Upper lobe of right lung (tissue), 1 donor: ENCODE results near the gene FHIT. TPM values are rescaled to one million over a fixed set of nuclear protein-coding genes. Genes with fewer than 3 reads are reported as not detected.

Source experiments
- ATAC-seq: fragments of 200-7000 bp; cut with Tn5 transposase; one replicate; pipeline ENCODE4 v1.9.1; 2020; ENCODE audit warnings: mild to moderate bottlenecking, moderate library complexity
- DNase-seq: peaks from one replicate; pipeline ENCODE4 v3.0.0-alpha.2; 2020
- H3K27ac ChIP-seq: fragments of 200-600 bp; one replicate; pipeline ENCODE4 v1.8.0; 2022
- H3K27me3 ChIP-seq: fragments of 200-600 bp; one replicate; pipeline ENCODE4 v1.8.0; 2022; ENCODE audit warnings: mild to moderate bottlenecking
- H3K36me3 ChIP-seq: fragments of 200-600 bp; one replicate; pipeline ENCODE4 v1.8.0; 2022
- H3K4me1 ChIP-seq: fragments of 200-600 bp; one replicate; pipeline ENCODE4 v1.8.0; 2022
- H3K4me3 ChIP-seq: fragments of 200-600 bp; one replicate; pipeline ENCODE4 v1.8.0; 2022; ENCODE audit warnings: mild to moderate bottlenecking
- H3K9me3 ChIP-seq: fragments of 200-600 bp; one replicate; pipeline ENCODE4 v1.8.0; 2022
- intact Hi-C: fragments of 100-400 bp; cut with DNase I; formaldehyde crosslinking; loops from one replicate; pipeline ENCODE4 v1.11.0; 2022
- total RNA-seq: library from RNA; stranded (reverse); fragmentation: NEBNext Ultra II Directional; extraction: Animal tissue kit (Norgen Biotek cat#: 25700); gene quantifications from one replicate; pipeline ENCODE4 v1.2.1, GENCODE V29; 2021
- TF ChIP-seq, protein P1 (sequence below): fragments of 200-600 bp; IDR thresholded peaks from one replicate; pipeline ENCODE4 v1.8.0; 2022; ENCODE audit warnings: antibody characterized with exemption
- donor health status: DM: no; HTN: yes; CAD: no; lungs with severe emphysema.

FHIT gene
- total RNA-seq, 1 donor from 2014 or later: 9.6 TPM

DNA sequence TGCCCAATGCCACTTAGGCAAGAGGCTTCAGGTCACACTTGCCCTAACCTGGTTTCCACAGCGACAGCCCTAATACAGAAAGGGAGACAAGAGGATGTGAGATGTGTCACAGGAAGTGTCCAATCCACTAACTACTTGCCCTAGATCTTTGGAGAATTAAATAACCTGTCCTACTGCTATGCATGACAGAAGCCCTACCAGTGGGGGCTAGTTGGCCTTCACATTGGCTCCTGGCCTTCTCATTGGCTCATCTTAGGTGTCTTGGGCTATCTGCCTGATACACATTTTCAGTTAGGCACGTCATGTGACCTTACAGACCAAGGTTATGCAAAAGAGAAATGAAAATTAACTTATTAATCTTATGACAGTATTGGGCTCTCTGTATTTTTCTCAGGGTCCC lies 449.9 kb downstream of the FHIT start:
- no peak overlapping the region for H3K4me3 ChIP-seq
- intact Hi-C loops: no loop called here

DNA sequence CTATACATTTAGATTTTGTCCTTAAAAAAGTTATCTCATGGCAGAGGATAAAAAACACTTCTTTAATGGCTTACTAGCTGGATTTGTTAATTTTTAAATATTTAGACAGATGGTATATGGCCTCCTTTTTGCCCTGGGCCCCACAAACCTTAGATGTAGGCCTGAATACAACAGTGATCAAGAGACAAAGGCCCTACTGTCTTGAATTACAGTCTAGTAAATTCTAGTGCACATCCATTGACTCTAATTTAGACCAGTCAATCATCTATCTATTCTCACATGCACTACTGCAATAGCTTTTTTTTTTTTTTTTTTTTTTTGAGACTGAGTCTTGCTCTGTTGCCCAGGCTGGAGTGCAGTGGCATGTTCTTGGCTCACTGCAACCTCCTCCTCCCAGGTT lies 452.8 kb downstream of the FHIT start:
- Histone ChIP-seq H3K4me1 (no peaks in the 10 kb centered on the region), H3K27ac (no peak overlapping the region), H3K4me3 (no peak overlapping the region), H3K9me3 (no peaks in the 10 kb centered on the region), H3K27me3 (no peaks in the 10 kb centered on the region), H3K36me3 (no peaks in the 10 kb centered on the region)
- no peak for DNase-seq
- no peak for ATAC-seq
- TF ChIP-seq, protein P1, sequence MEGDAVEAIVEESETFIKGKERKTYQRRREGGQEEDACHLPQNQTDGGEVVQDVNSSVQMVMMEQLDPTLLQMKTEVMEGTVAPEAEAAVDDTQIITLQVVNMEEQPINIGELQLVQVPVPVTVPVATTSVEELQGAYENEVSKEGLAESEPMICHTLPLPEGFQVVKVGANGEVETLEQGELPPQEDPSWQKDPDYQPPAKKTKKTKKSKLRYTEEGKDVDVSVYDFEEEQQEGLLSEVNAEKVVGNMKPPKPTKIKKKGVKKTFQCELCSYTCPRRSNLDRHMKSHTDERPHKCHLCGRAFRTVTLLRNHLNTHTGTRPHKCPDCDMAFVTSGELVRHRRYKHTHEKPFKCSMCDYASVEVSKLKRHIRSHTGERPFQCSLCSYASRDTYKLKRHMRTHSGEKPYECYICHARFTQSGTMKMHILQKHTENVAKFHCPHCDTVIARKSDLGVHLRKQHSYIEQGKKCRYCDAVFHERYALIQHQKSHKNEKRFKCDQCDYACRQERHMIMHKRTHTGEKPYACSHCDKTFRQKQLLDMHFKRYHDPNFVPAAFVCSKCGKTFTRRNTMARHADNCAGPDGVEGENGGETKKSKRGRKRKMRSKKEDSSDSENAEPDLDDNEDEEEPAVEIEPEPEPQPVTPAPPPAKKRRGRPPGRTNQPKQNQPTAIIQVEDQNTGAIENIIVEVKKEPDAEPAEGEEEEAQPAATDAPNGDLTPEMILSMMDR: no peak
- intact Hi-C loops: no loop called here

More for the DNA sequence above, 449.9 kb downstream of the FHIT start:
- ATAC-seq (no peak), DNase-seq (no peak)
- no peaks in the 10 kb centered on the region for H3K36me3 ChIP-seq
- no peaks in the 10 kb centered on the region for H3K27me3 ChIP-seq
- H3K4me1 ChIP-seq: no peaks in the 10 kb centered on the region
- TF ChIP-seq, protein P1: no peak
- no peak overlapping the region for H3K27ac ChIP-seq
- no peaks in the 10 kb centered on the region for H3K9me3 ChIP-seq

DNA sequence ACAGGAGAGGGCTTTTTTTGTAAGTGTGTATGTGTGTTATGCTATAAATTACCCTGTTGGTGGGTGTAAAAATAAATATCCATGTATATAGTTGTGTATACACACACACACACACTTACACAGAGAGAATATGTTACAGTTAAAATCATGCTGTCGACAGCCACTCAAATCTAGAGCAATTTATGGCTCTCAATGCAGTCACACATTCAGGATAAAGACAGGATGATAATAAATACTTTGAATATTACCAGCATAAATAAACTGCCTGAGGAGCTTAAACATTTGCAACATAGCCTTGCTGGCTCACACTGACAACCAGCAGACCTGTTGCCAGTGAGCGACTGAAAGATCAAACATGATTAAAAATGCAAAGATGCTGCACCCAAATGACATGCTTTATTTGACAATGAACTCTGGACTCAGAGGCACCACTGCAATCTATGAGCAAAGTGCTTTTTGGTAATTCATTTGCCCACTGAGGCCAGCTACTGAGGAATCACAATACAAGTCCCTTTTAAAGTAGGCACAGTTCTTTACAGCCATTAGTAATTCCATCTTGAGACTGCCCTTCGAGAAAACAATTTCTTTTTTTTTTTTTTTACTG lies 458.9 kb downstream of the FHIT start:
- Histone ChIP-seq H3K36me3 (no peaks in the 10 kb centered on the region), H3K9me3 (no peaks in the 10 kb centered on the region), H3K27me3 (no peaks in the 10 kb centered on the region), H3K4me3 (no peak overlapping the region), H3K4me1 (no peaks in the 10 kb centered on the region), H3K27ac (no peak overlapping the region)
- TF ChIP-seq, protein P1: no peak
- ATAC-seq (no peak), DNase-seq (no peak)
- intact Hi-C loops: no loop called here

- no peaks in the 10 kb centered on the region for H3K36me3 ChIP-seq
- intact Hi-C loops: no loop called here
- H3K27me3 ChIP-seq: no peaks in the 10 kb centered on the region
- no peaks in the 10 kb centered on the region for H3K9me3 ChIP-seq
- H3K4me1 ChIP-seq: no peaks in the 10 kb centered on the region
- no peak for ATAC-seq
- TF ChIP-seq, protein P1: no peak
- no peak for DNase-seq
- H3K4me3 ChIP-seq: no peak overlapping the region
- H3K27ac ChIP-seq: no peak overlapping the region
These were observed 463.1 kb downstream of the FHIT start for GRCh38 chr3:60788185-60788584.

GRCh38 chr3:60781935-60782334 lies 469.3 kb downstream of the FHIT start:
- TF ChIP-seq, protein P1: no peak
- Histone ChIP-seq H3K4me1 (no peaks in the 10 kb centered on the region), H3K9me3 (no peaks in the 10 kb centered on the region), H3K27ac (no peak overlapping the region), H3K36me3 (no peaks in the 10 kb centered on the region), H3K4me3 (no peak overlapping the region), H3K27me3 (no peaks in the 10 kb centered on the region)
- DNase-seq (no peak), ATAC-seq (no peak)
- intact Hi-C loops: no loop called here

DNA sequence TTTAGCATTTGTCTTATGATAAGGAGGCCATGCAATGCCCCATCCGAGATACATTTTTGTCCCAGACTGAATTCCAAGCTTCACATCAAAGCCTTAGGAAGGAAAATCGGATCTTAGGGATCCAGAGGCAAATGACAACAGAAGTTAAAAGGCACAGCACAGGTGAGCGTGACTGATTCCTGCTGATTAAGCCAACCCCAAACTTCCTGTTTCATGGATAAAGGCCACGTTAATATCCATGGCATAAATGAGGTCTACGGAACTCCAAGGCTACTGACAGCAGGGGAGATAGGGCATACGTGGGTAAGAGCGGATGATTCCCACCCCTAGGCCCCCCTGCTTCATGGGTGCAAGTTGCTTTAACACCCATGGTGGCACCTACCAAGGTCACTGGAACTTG lies 471.6 kb downstream of the FHIT start:
- no peaks in the 10 kb centered on the region for H3K4me1 ChIP-seq

More for the DNA sequence above, 471.6 kb downstream of the FHIT start:
- Histone ChIP-seq H3K9me3 (no peaks in the 10 kb centered on the region), H3K27ac (no peak overlapping the region), H3K27me3 (no peaks in the 10 kb centered on the region), H3K36me3 (no peaks in the 10 kb centered on the region), H3K4me3 (no peak overlapping the region)
- ATAC-seq (no peak), DNase-seq (no peak)
- TF ChIP-seq, protein P1: no peak
- intact Hi-C loops: no loop called here
